ENCODE measurements around the gene COMMD9. TPM values are rescaled to one million over a fixed set of nuclear protein-coding genes. Genes with fewer than 3 reads are reported as not detected.

The COMMD9 gene
- total and polyA plus RNA-seq, 2 of the 8 experiments (the other 6 are each of a cell fraction or from before 2014, with no cell fraction given), result 42.5 to 49.1 TPM

GRCh38 chr11:36227044-36227443 lies 62.2 kb downstream of the COMMD9 start:
- no peak overlapping the region for H2BK120ac ChIP-seq (replicated peaks; ENCODE audit: low read depth, low read length)
- H2AK5ac ChIP-seq (ENCODE audit: low read depth, low read length), result no peak overlapping the region
- POLR2A ChIA-PET (ENCODE audit: partially characterized antibody), result no interaction called here
- no peak overlapping the region for H4K5ac ChIP-seq (ENCODE audit: insufficient read length, low read depth, low read length)
- H3K4me2 ChIP-seq (ENCODE audit: insufficient read depth in 1 of 2, low read depth in 2 of 2, low read length in 2 of 2), result no peak overlapping the region
- H3K27me3 ChIP-seq (replicated peaks in 1 of 4; ENCODE audit: control insufficient read depth in 3 of 4, extremely low read depth in 1 of 4, insufficient read depth in 3 of 4, low read length in 3 of 4), result no peaks in the 10 kb centered on the region
- no peaks in the 10 kb centered on the region for H3K4me1 ChIP-seq (replicated peaks in 1 of 4; ENCODE audit: control insufficient read depth in 3 of 4, insufficient read depth in 4 of 4, low read length in 3 of 4)
- no peak for DNase-seq (ENCODE audit: low read depth in 1 of 2, low spot score in 2 of 2)
- no peak overlapping the region for H4K8ac ChIP-seq (ENCODE audit: extremely low read depth, insufficient read depth, low read length)
- H3K27ac ChIP-seq (ENCODE audit: low read depth, low read length), result no peak overlapping the region
- no peak overlapping the region for H3K4me3 ChIP-seq (ENCODE audit: extremely low read depth in 1 of 4, insufficient read depth in 2 of 4, low read depth in 3 of 4, low read length in 4 of 4)
- H3K9ac ChIP-seq (replicated peaks in 1 of 4; ENCODE audit: extremely low read depth in 1 of 4, low read depth in 3 of 4, low read length in 3 of 4), result no peak overlapping the region
- no peak overlapping the region for H2BK12ac ChIP-seq (ENCODE audit: low read depth, low read length)
- H2BK5ac ChIP-seq (ENCODE audit: low read depth, low read length), result no peak overlapping the region
- no peak for FAIRE-seq
- H3K9me3 ChIP-seq (ENCODE audit: insufficient read depth in 2 of 2, low read depth in 1 of 2, low read length in 1 of 2), result no peaks in the 10 kb centered on the region
- no peak overlapping the region for H2AFZ ChIP-seq (ENCODE audit: low read length)
- peaks cover 0 to 3% of the 10 kb centered on the region in 2 experiments for H4K20me1 ChIP-seq (replicated peaks in 1 of 2; ENCODE audit: control insufficient read depth in 1 of 2, insufficient read depth in 2 of 2, low read length in 2 of 2)
- H3K23ac ChIP-seq (ENCODE audit: insufficient read length), result no peak overlapping the region
- no peak overlapping the region for H2BK15ac ChIP-seq (ENCODE audit: low read length)
- H4K91ac ChIP-seq (replicated peaks; ENCODE audit: insufficient read length, low read length), result no peak overlapping the region
- peaks cover 0 to 6% (median 0%) of the 10 kb centered on the region in 4 experiments; a peak in 2 of 8 replicates for H3K36me3 ChIP-seq (ENCODE audit: control insufficient read depth in 2 of 4, insufficient read depth in 4 of 4, low read length in 3 of 4)
- 91% methylated on average over 15 of the region's 15 CpGs; no CpG with 5 or more reads in 1 of the 2 experiments for WGBS, 2 experiments (ENCODE audit: extremely low coverage in 1 of 2, insufficient coverage in 1 of 2, insufficient read length in 1 of 2, insufficient replicate concordance in 2 of 2, low coverage in 1 of 2, low lambda C conversion rate in 2 of 2, missing lambda C conversion rate in 1 of 2)
- no peak overlapping the region for H3K56ac ChIP-seq (replicated peaks; ENCODE audit: insufficient read length, low read depth, low read length)
- no peak overlapping the region for H3K18ac ChIP-seq (ENCODE audit: extremely low read depth, low read length)
- no peak overlapping the region for H3K4ac ChIP-seq (replicated peaks; ENCODE audit: insufficient read length, low read depth, low read length)
- CTCF ChIA-PET (ENCODE audit: partially characterized antibody), result interaction anchor here (1.0 to 1.4 kb wide), 2 partner anchors 39 to 405 kb away, joined by 3 read pairs; no protein-coding TSS in a partner anchor
- H3K23me2 ChIP-seq (ENCODE audit: low read depth, low read length), result no peaks in the 10 kb centered on the region
- H3K14ac ChIP-seq (ENCODE audit: insufficient read length), result no peak overlapping the region
- H3K79me2 ChIP-seq (ENCODE audit: control insufficient read depth in 1 of 2, insufficient read depth in 2 of 2, low read length in 2 of 2), result no peaks in the 10 kb centered on the region
- H2BK20ac ChIP-seq (ENCODE audit: low read length), result no peak overlapping the region
- H3K79me1 ChIP-seq (ENCODE audit: low read depth, low read length), result no peaks in the 10 kb centered on the region
- TF ChIP-seq CBX5 (IDR thresholded peaks at IDR 0.05; ENCODE audit: low read depth, low read length), result no peak

All from H1 (cell line).